Frontal cortex (tissue), 4 donors: ENCODE measurements around the gene TSHZ1. TPM values are rescaled to one million over a fixed set of nuclear protein-coding genes. Genes with fewer than 3 reads are reported as not detected.

Experiments
- DNase-seq, 2 donors: peaks; one replicate each; pipeline ENCODE4 v3.0.0; 2012; ENCODE audit warnings: low spot score in 2 of 2
- FAIRE-seq: peaks from 2 replicates; lab custom pipeline; 2012; peaks lifted over from hg19 to GRCh38; lab: Jason Lieb, UNC
- total RNA-seq: library from RNA; depleted of rRNA; stranded (reverse); fragments of >200 nt; gene quantifications from one replicate; pipeline ENCODE4 v1.2.3, GENCODE V29; 2014
- donor health status: control.
- donor health status: control.
- donor health status: control.

TSHZ1 gene
- total RNA-seq, 1 donor from 2014 or later: 7.3 TPM

- no peak for FAIRE-seq
- DNase-seq: no peak
Observed at GRCh38 chr18:75289761-75290160, 79.2 kb downstream of the TSHZ1 start.

- FAIRE-seq (no peak), DNase-seq (no peak)
Observed at GRCh38 chr18:75290737-75291358, 80.3 kb downstream of the TSHZ1 start.

- DNase-seq: no peak
- no peak for FAIRE-seq
Observed at GRCh38 chr18:75291460-75291859, 80.9 kb downstream of the TSHZ1 start.

- DNase-seq (no peak), FAIRE-seq (no peak)
Observed at GRCh38 chr18:75293591-75293990, 83.0 kb downstream of the TSHZ1 start.

GRCh38 chr18:75297731-75298130, 87.1 kb downstream of the TSHZ1 start:
- no peak for FAIRE-seq
- no peak for DNase-seq

- FAIRE-seq: no peak
- DNase-seq: no peak
Observed at GRCh38 chr18:75304678-75305557, 94.3 kb downstream of the TSHZ1 start.

GRCh38 chr18:75305984-75306383, 95.4 kb downstream of the TSHZ1 start:
- DNase-seq: no peak
- FAIRE-seq: no peak

GRCh38 chr18:75307530-75307929, 96.9 kb downstream of the TSHZ1 start:
- FAIRE-seq (no peak), DNase-seq (no peak)

- DNase-seq: no peak
- no peak for FAIRE-seq
Observed at GRCh38 chr18:75309564-75309963, 99.0 kb downstream of the TSHZ1 start.

GRCh38 chr18:75314117-75314516, 103.5 kb downstream of the TSHZ1 start:
- DNase-seq (no peak), FAIRE-seq (no peak)

- FAIRE-seq (no peak), DNase-seq (no peak)
Observed at GRCh38 chr18:75314606-75315005, 104.0 kb downstream of the TSHZ1 start.

GRCh38 chr18:75316223-75316622, 105.6 kb downstream of the TSHZ1 start:
- no peak for FAIRE-seq
- no peak for DNase-seq

- DNase-seq (no peak), FAIRE-seq (no peak)
Observed at GRCh38 chr18:75316826-75317225, 106.2 kb downstream of the TSHZ1 start.

GRCh38 chr18:75317300-75317699, 106.7 kb downstream of the TSHZ1 start:
- FAIRE-seq (no peak), DNase-seq (no peak)

- DNase-seq (no peak), FAIRE-seq (no peak)
Observed at GRCh38 chr18:75317703-75318102, 107.1 kb downstream of the TSHZ1 start.

GRCh38 chr18:75319905-75320304, 109.3 kb downstream of the TSHZ1 start:
- DNase-seq (no peak), FAIRE-seq (no peak)

GRCh38 chr18:75320506-75320905, 109.9 kb downstream of the TSHZ1 start:
- FAIRE-seq (no peak), DNase-seq (no peak)

- DNase-seq (no peak), FAIRE-seq (no peak)
Observed at GRCh38 chr18:75321431-75321830, 110.8 kb downstream of the TSHZ1 start.

GRCh38 chr18:75322206-75322605, 111.6 kb downstream of the TSHZ1 start:
- no peak for FAIRE-seq
- DNase-seq: no peak

- DNase-seq (no peak), FAIRE-seq (no peak)
Observed at GRCh38 chr18:75323821-75324585, 113.4 kb downstream of the TSHZ1 start.
